Left ventricle myocardium inferior (tissue), 1 donor: ENCODE measurements around the gene MRPL52. TPM values are rescaled to one million over a fixed set of nuclear protein-coding genes. Genes with fewer than 3 reads are reported as not detected.
"Not testable (repeated sequence)": the region's sequence is repeated elsewhere in the genome, so short reads cannot be mapped to it uniquely, and the experiment has no call there.

Experiments used
- DNase-seq: peaks from one replicate; pipeline ENCODE4 v3.0.0-alpha.2; 2020
- H3K27ac ChIP-seq: fragments of 200-600 bp; replicated peaks from 2 replicates; pipeline ENCODE4 v1.8.0; 2021
- H3K27me3 ChIP-seq: fragments of 200-600 bp; 2 replicates; pipeline ENCODE4 v1.8.0; 2021; ENCODE audit warnings: low read depth
- H3K36me3 ChIP-seq: fragments of 200-600 bp; 2 replicates; pipeline ENCODE4 v1.8.0; 2021
- H3K4me1 ChIP-seq: fragments of 200-600 bp; 2 replicates; pipeline ENCODE4 v1.8.0; 2021
- H3K4me3 ChIP-seq: fragments of 200-600 bp; 2 replicates; pipeline ENCODE4 v1.8.0; 2021; ENCODE audit warnings: mild to moderate bottlenecking, moderate library complexity
- H3K9me3 ChIP-seq: fragments of 200-600 bp; replicated peaks from 2 replicates; pipeline ENCODE4 v1.8.0; 2021
- CTCF ChIP-seq: fragments of 200-600 bp; IDR thresholded peaks from 2 replicates; pipeline ENCODE4 v1.8.0; 2021; ENCODE audit warnings: antibody characterized with exemption, mild to moderate bottlenecking, borderline replicate concordance
- intact Hi-C: fragments of 100-400 bp; cut with micrococcal nuclease; formaldehyde crosslinking; loops from one replicate; pipeline ENCODE4 v1.11.0; 2022
- total RNA-seq: library from RNA; stranded (reverse); fragmentation: NEBNext Ultra II Directional; extraction: Animal tissue kit (Norgen Biotek cat#: 25700); gene quantifications from one replicate; pipeline ENCODE4 v1.2.1, GENCODE V29; 2021
- donor health status: DM: no; HTN: yes; CAD: no; lungs with severe emphysema.

The MRPL52 gene
- total RNA-seq, 1 donor from 2014 or later, result 110 TPM

- H3K9me3 ChIP-seq, result peaks cover 8% of the 10 kb centered on the region
- no peak overlapping the region for H3K27ac ChIP-seq
- no peaks in the 10 kb centered on the region for H3K27me3 ChIP-seq
- TF ChIP-seq CTCF, result no peak
- no peak for DNase-seq
- no peaks in the 10 kb centered on the region for H3K36me3 ChIP-seq
- peaks cover 54% of the 10 kb centered on the region for H3K4me1 ChIP-seq
- H3K4me3 ChIP-seq, result no peak overlapping the region
- intact Hi-C loops, result loop anchor here (5.0 to 10.0 kb wide), 2 partner anchors 35 to 288 kb away; partner anchors contain the start of gene SLC7A7
Measured at GRCh38 chr14:22852599-22852939, 22.9 kb downstream of the MRPL52 start.

- Histone ChIP-seq H3K36me3 (no peaks in the 10 kb centered on the region), H3K27me3 (no peaks in the 10 kb centered on the region), H3K4me3 (peak overlapping the region; percentile 68), H3K4me1 (peaks cover 48% of the 10 kb centered on the region), H3K27ac (peak overlapping the region; percentile 44), H3K9me3 (peaks cover 8% of the 10 kb centered on the region)
- peak; percentile 87 for TF ChIP-seq CTCF
- intact Hi-C loops, result loop anchor here (5.0 to 10.0 kb wide), 2 partner anchors 36 to 288 kb away; partner anchors contain the start of gene SLC7A7
- DNase-seq, result peak; percentile 90
Measured at GRCh38 chr14:22852940-22853767, 23.5 kb downstream of the MRPL52 start.

- intact Hi-C loops, result loop anchor here (5.0 to 10.0 kb wide), 2 partner anchors 37 to 289 kb away; partner anchors contain the start of gene SLC7A7
- H3K4me3 ChIP-seq, H3K36me3 ChIP-seq, DNase-seq, H3K27me3 ChIP-seq, H3K27ac ChIP-seq, H3K9me3 ChIP-seq: not testable (repeated sequence)
- H3K4me1 ChIP-seq, result peaks cover 36% of the 10 kb centered on the region
Measured at GRCh38 chr14:22854296-22854695, 24.6 kb downstream of the MRPL52 start.

- no peaks in the 10 kb centered on the region for H3K27me3 ChIP-seq
- H3K4me1 ChIP-seq, result peaks cover 28% of the 10 kb centered on the region
- H3K27ac ChIP-seq, result no peak overlapping the region
- H3K9me3 ChIP-seq, result peaks cover 8% of the 10 kb centered on the region
- H3K36me3 ChIP-seq, result no peaks in the 10 kb centered on the region
- intact Hi-C loops, result loop anchor here (5.0 to 10.0 kb wide), 2 partner anchors 38 to 290 kb away; partner anchors contain the start of gene SLC7A7
- no peak for TF ChIP-seq CTCF
- DNase-seq, result no peak
- H3K4me3 ChIP-seq, result no peak overlapping the region
Measured at GRCh38 chr14:22854963-22855724, 25.5 kb downstream of the MRPL52 start.

- H3K4me3 ChIP-seq, result no peak overlapping the region
- H3K27me3 ChIP-seq, result no peaks in the 10 kb centered on the region
- intact Hi-C loops, result loop anchor here (10.0 kb wide), 1 partner anchor 292 kb away; no protein-coding TSS in a partner anchor
- no peaks in the 10 kb centered on the region for H3K36me3 ChIP-seq
- no peak for TF ChIP-seq CTCF
- H3K4me1 ChIP-seq, result peaks cover 15% of the 10 kb centered on the region
- peaks cover 8% of the 10 kb centered on the region for H3K9me3 ChIP-seq
- no peak for DNase-seq
- H3K27ac ChIP-seq, result no peak overlapping the region
Measured at GRCh38 chr14:22856428-22856827, 26.7 kb downstream of the MRPL52 start.

- H3K9me3 ChIP-seq, H3K4me3 ChIP-seq, DNase-seq, intact Hi-C loops, H3K27me3 ChIP-seq, H3K27ac ChIP-seq, H3K4me1 ChIP-seq, H3K36me3 ChIP-seq: not testable (repeated sequence)
Measured at GRCh38 chr14:22860377-22860776, 30.7 kb downstream of the MRPL52 start.
